Astrocyte of the hippocampus (primary cell): ENCODE measurements around the gene CD74.
A peak's percentile ranks its signal among the peaks of the same experiment; 100 is the strongest.

ENCODE experiments used
- DNase-seq: peaks from one replicate; pipeline ENCODE4 v3.0.0; 2011; ENCODE audit warnings: low read depth, low spot score

Gene CD74

GRCh38 chr5:150410524-150411244 lies 2.0 kb downstream of the CD74 start:
- DNase-seq, result peak; percentile 92

- peak; percentile 95 for DNase-seq
These were observed 2.8 kb downstream of the CD74 start for GRCh38 chr5:150409638-150410523.

GRCh38 chr5:150408231-150408943 lies 4.3 kb downstream of the CD74 start:
- DNase-seq, result no peak

- DNase-seq, result no peak
These were observed 5.5 kb downstream of the CD74 start for GRCh38 chr5:150407096-150407720.

- DNase-seq, result no peak
These were observed 6.0 kb downstream of the CD74 start for GRCh38 chr5:150406723-150407095.

GRCh38 chr5:150406103-150406722 lies 6.5 kb downstream of the CD74 start:
- no peak for DNase-seq

GRCh38 chr5:150404941-150405816 lies 7.5 kb downstream of the CD74 start:
- no peak for DNase-seq

- DNase-seq, result no peak
These were observed 8.2 kb downstream of the CD74 start for GRCh38 chr5:150404535-150404934.

GRCh38 chr5:150404121-150404520 lies 8.6 kb downstream of the CD74 start:
- DNase-seq, result no peak

- no peak for DNase-seq
These were observed 9.8 kb downstream of the CD74 start for GRCh38 chr5:150402901-150403342.

- no peak for DNase-seq
These were observed 10.4 kb downstream of the CD74 start for GRCh38 chr5:150402229-150402773.

- DNase-seq, result no peak
These were observed 11.1 kb downstream of the CD74 start for GRCh38 chr5:150401376-150402228.

GRCh38 chr5:150401076-150401375 lies 11.7 kb downstream of the CD74 start:
- DNase-seq, result no peak

GRCh38 chr5:150400316-150401075 lies 12.2 kb downstream of the CD74 start:
- DNase-seq, result no peak

- peak; percentile 70 for DNase-seq
These were observed 13.0 kb downstream of the CD74 start for GRCh38 chr5:150399524-150400211.

GRCh38 chr5:150398722-150399523 lies 13.8 kb downstream of the CD74 start:
- no peak for DNase-seq
